GM21423 (cell line): ENCODE data around the gene GMEB2.
"Not testable (repeated sequence)": the region's sequence is repeated elsewhere in the genome, so short reads cannot be mapped to it uniquely, and the experiment has no call there.

ENCODE experiments used
- ATAC-seq: cut with Tn5 transposase; IDR thresholded peaks from one replicate; pipeline ENCODE4 v1.9.1; 2021; ENCODE audit warnings: mild to moderate bottlenecking, moderate library complexity; ENCODE audit not compliant: unreplicated experiment

GMEB2 gene

GRCh38 chr20:63562461-63563224 is 64.3 kb downstream of the GMEB2 start:
- ATAC-seq: no peak

- ATAC-seq: no peak
Measured at GRCh38 chr20:63561624-63562396, 65.1 kb downstream of the GMEB2 start.

GRCh38 chr20:63560856-63561609 is 65.9 kb downstream of the GMEB2 start:
- no peak for ATAC-seq

- no peak for ATAC-seq
Measured at GRCh38 chr20:63560333-63560805, 66.5 kb downstream of the GMEB2 start.

GRCh38 chr20:63559485-63560332 is 67.2 kb downstream of the GMEB2 start:
- not testable (repeated sequence) for ATAC-seq

- no peak for ATAC-seq
Measured at GRCh38 chr20:63558804-63559484, 68.0 kb downstream of the GMEB2 start.

- ATAC-seq: no peak
Measured at GRCh38 chr20:63557481-63557891, 69.4 kb downstream of the GMEB2 start.

GRCh38 chr20:63556873-63557478 is 69.9 kb downstream of the GMEB2 start:
- ATAC-seq: no peak

- no peak for ATAC-seq
Measured at GRCh38 chr20:63555661-63556381, 71.1 kb downstream of the GMEB2 start.

- ATAC-seq: no peak
Measured at GRCh38 chr20:63554361-63555278, 72.3 kb downstream of the GMEB2 start.

- peak; percentile 24 for ATAC-seq
Measured at GRCh38 chr20:63553933-63554290, 73.0 kb downstream of the GMEB2 start, which contains the start of gene FNDC11. FNDC11 (plus strand) TSS chr20:63554159; CDS start chr20:63555664, 1,505 bp downstream.

GRCh38 chr20:63553251-63553932 is 73.5 kb downstream of the GMEB2 start:
- peak; percentile 32 for ATAC-seq

GRCh38 chr20:63552481-63553249 is 74.2 kb downstream of the GMEB2 start:
- ATAC-seq: peak; percentile 49

- ATAC-seq: no peak
Measured at GRCh38 chr20:63551068-63551467, 75.8 kb downstream of the GMEB2 start.

GRCh38 chr20:63549679-63550282 is 77.1 kb downstream of the GMEB2 start:
- ATAC-seq: no peak

GRCh38 chr20:63549019-63549418 is 77.9 kb downstream of the GMEB2 start:
- ATAC-seq: no peak
